ENCODE measurements around the gene CTBP1.

DNA sequence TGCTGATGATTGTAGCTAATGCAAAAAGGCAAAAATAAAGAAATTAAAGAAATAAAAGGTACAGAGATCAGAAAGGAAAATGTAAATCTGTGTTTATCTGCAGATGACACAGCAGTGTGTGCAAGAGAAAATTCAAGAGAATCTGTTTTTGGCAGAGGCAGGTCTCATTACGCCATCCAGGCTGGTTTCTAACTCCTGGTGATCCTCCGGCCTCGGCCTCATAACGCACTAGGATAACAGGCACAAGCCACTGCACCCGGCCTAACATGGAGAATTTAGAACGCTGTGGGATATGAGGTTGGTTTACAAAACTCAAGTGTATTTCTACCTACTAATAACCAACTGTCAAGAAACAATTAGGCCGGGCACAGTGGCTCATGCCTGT lies 29.4 kb downstream of the CTBP1 start:
- TF ChIP-seq CTCF (IDR thresholded peaks at IDR 0.05; ENCODE audit: control extremely low read depth in 1 of 3, insufficient read depth in 1 of 3, low read depth in 1 of 3, low read length in 3 of 3) (no peak), BCL11A (IDR thresholded peaks at IDR 0.05; ENCODE audit: low read depth in 2 of 2, low read length in 2 of 2) (no peak), POLR2AphosphoS5 (IDR thresholded peaks at IDR 0.05; ENCODE audit: low read depth, low read length) (no peak), EGR1 (IDR thresholded peaks at IDR 0.05; ENCODE audit: borderline replicate concordance, low read depth, low read length) (no peak)
